ENCODE data around the gene NBPF11.
"Not testable (repeated sequence)": the region's sequence is repeated elsewhere in the genome, so short reads cannot be mapped to it uniquely, and the experiment has no call there.

- TF ChIP-seq EZH2 (IDR thresholded peaks at IDR 0.05); CTCF (IDR thresholded peaks at IDR 0.05 in 2 of 3, conservative IDR thresholded peaks at IDR 0.05 in 1 of 3; ENCODE audit: borderline replicate concordance in 1 of 3, insufficient read depth in 1 of 3, low read depth in 2 of 3, low read length in 2 of 3); EGR1 (IDR thresholded peaks at IDR 0.05; ENCODE audit: low read depth); ZFX (IDR thresholded peaks at IDR 0.05); JUND (IDR thresholded peaks at IDR 0.05): not testable (repeated sequence)
Observed at GRCh38 chr1:148195115-148195514, 43.0 kb upstream of the NBPF11 start.

Data from HCT116 (cell line).